Measurements from ENCODE around the gene ASF1B.

ASF1B gene

GRCh38 chr19:14156122-14156521 lies 19.7 kb upstream of the ASF1B start:
- Histone ChIP-seq H3K4me3 (ENCODE audit: low read length) (no peak overlapping the region), H3K79me2 (ENCODE audit: control insufficient read depth, low read length) (no peaks in the 10 kb centered on the region), H3F3A (ENCODE audit: control insufficient read depth, insufficient read depth) (no peaks in the 10 kb centered on the region), H3K36me3 (ENCODE audit: control insufficient read depth, low read length) (no peaks in the 10 kb centered on the region), H3K4me2 (ENCODE audit: low read length) (no peak overlapping the region), H3K27ac (ENCODE audit: low read depth, low read length) (no peak overlapping the region), H3K9me2 (replicated peaks; ENCODE audit: control insufficient read depth, low read length) (no peaks in the 10 kb centered on the region), H3K4me1 (ENCODE audit: control insufficient read depth, low read length) (no peaks in the 10 kb centered on the region), H4K20me1 (ENCODE audit: control insufficient read depth, insufficient read depth, low read depth, low read length) (no peaks in the 10 kb centered on the region), H3K9me3 (ENCODE audit: control insufficient read depth, insufficient read depth, low read length) (no peaks in the 10 kb centered on the region), H3K27me3 (ENCODE audit: control insufficient read depth, low read length) (no peaks in the 10 kb centered on the region)
- TF ChIP-seq CTCF (IDR thresholded peaks at IDR 0.05; ENCODE audit: low read depth, low read length, poor library complexity, severe bottlenecking) (no peak), EZH2phosphoT487 (IDR thresholded peaks at IDR 0.05; ENCODE audit: borderline replicate concordance, low read length) (no peak)

GRCh38 chr19:14155371-14155770 lies 19.0 kb upstream of the ASF1B start:
- H3K27ac ChIP-seq (ENCODE audit: low read depth, low read length): no peak overlapping the region
- no peaks in the 10 kb centered on the region for H3K36me3 ChIP-seq (ENCODE audit: control insufficient read depth, low read length)
- H4K20me1 ChIP-seq (ENCODE audit: control insufficient read depth, insufficient read depth, low read depth, low read length): no peaks in the 10 kb centered on the region
- no peak overlapping the region for H3K4me2 ChIP-seq (ENCODE audit: low read length)
- H3K79me2 ChIP-seq (ENCODE audit: control insufficient read depth, low read length): no peaks in the 10 kb centered on the region
- no peaks in the 10 kb centered on the region for H3K9me3 ChIP-seq (ENCODE audit: control insufficient read depth, insufficient read depth, low read length)
- H3K4me1 ChIP-seq (ENCODE audit: control insufficient read depth, low read length): no peaks in the 10 kb centered on the region
- H3F3A ChIP-seq (ENCODE audit: control insufficient read depth, insufficient read depth): no peaks in the 10 kb centered on the region
- no peaks in the 10 kb centered on the region for H3K27me3 ChIP-seq (ENCODE audit: control insufficient read depth, low read length)
- TF ChIP-seq EZH2phosphoT487 (IDR thresholded peaks at IDR 0.05; ENCODE audit: borderline replicate concordance, low read length): no peak
- TF ChIP-seq CTCF (IDR thresholded peaks at IDR 0.05; ENCODE audit: low read depth, low read length, poor library complexity, severe bottlenecking): no peak
- H3K9me2 ChIP-seq (replicated peaks; ENCODE audit: control insufficient read depth, low read length): no peaks in the 10 kb centered on the region
- no peak overlapping the region for H3K4me3 ChIP-seq (ENCODE audit: low read length)

- Histone ChIP-seq H3K27me3 (ENCODE audit: control insufficient read depth, low read length) (peaks cover 4% of the 10 kb centered on the region), H3K4me3 (ENCODE audit: low read length) (no peak overlapping the region), H3K4me2 (ENCODE audit: low read length) (no peak overlapping the region), H3K36me3 (ENCODE audit: control insufficient read depth, low read length) (no peaks in the 10 kb centered on the region), H3K79me2 (ENCODE audit: control insufficient read depth, low read length) (no peaks in the 10 kb centered on the region), H3K4me1 (ENCODE audit: control insufficient read depth, low read length) (no peaks in the 10 kb centered on the region), H3K9me3 (ENCODE audit: control insufficient read depth, insufficient read depth, low read length) (no peaks in the 10 kb centered on the region), H3K27ac (ENCODE audit: low read depth, low read length) (no peak overlapping the region), H3K9me2 (replicated peaks; ENCODE audit: control insufficient read depth, low read length) (no peaks in the 10 kb centered on the region), H4K20me1 (ENCODE audit: control insufficient read depth, insufficient read depth, low read depth, low read length) (no peaks in the 10 kb centered on the region), H3F3A (ENCODE audit: control insufficient read depth, insufficient read depth) (no peaks in the 10 kb centered on the region)
- TF ChIP-seq EZH2phosphoT487 (IDR thresholded peaks at IDR 0.05; ENCODE audit: borderline replicate concordance, low read length) (no peak), CTCF (IDR thresholded peaks at IDR 0.05; ENCODE audit: low read depth, low read length, poor library complexity, severe bottlenecking) (no peak)
Measured at GRCh38 chr19:14152713-14153112, 16.3 kb upstream of the ASF1B start.

Measured in DOHH2 (cell line).